ENCODE results near the gene CORO7.

The CORO7 gene

GRCh38 chr16:4309833-4310266, 106.5 kb downstream of the CORO7 start:
- DNase-seq (ENCODE audit: low read depth): no peak
- peak; percentile 15; the same call in 1 of the 2 replicates for TF ChIP-seq CTCF (IDR thresholded peaks at IDR 0.05; ENCODE audit: control insufficient read depth, extremely low read depth, insufficient read depth)
- no peak overlapping the region for H3K4me3 ChIP-seq (ENCODE audit: low read depth, low read length)

GRCh38 chr16:4309102-4309832, 107.1 kb downstream of the CORO7 start:
- H3K4me3 ChIP-seq (ENCODE audit: low read depth, low read length): no peak overlapping the region
- TF ChIP-seq CTCF (IDR thresholded peaks at IDR 0.05; ENCODE audit: control insufficient read depth, extremely low read depth, insufficient read depth): no peak
- no peak for DNase-seq (ENCODE audit: low read depth)

DNA sequence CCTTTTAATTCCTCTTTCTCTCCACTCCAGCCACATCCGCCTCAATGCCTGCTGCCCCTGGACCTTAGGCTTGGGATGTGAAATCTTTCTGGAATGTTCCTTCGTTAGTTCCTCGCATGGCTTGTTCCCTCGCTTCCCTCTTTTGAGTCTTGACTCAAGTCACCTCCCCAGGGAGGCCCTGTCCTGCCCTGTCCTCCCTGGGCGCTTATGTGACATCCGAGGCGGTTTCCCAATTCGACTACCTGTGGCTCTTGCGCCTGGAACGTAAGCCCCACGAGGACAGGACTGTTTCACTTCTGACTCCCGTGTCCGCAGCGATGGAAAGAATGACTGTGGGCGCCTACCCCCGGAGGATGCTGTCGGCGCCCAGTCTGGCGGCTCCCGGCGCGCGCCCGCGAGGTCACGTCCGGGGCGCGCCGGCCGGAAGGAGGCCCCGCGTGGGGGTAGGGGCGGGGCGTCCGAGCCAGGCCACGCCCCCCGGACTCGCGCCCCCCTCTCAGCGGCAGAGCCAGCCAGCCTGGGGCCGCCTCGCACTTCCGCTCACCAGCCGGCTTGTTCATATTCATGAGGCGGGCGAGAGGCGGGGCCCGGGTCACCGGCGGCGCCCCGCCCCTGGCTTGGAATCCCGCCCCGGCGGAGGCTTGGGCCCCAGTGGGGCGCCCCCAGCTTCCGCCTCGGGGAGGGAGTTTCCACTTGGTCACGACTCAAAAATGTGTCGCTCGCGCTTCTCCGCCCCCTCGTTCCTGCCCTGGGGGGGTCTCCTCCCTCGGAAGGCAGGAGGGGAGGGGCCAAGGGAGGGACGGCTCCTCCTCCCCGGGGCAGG, 109.0 kb downstream of the CORO7 start:
- no peak for DNase-seq (ENCODE audit: low read depth)
- H3K4me3 ChIP-seq (ENCODE audit: low read depth, low read length): peak overlapping the region; percentile 61
- TF ChIP-seq CTCF (IDR thresholded peaks at IDR 0.05; ENCODE audit: control insufficient read depth, extremely low read depth, insufficient read depth): no peak

DNA sequence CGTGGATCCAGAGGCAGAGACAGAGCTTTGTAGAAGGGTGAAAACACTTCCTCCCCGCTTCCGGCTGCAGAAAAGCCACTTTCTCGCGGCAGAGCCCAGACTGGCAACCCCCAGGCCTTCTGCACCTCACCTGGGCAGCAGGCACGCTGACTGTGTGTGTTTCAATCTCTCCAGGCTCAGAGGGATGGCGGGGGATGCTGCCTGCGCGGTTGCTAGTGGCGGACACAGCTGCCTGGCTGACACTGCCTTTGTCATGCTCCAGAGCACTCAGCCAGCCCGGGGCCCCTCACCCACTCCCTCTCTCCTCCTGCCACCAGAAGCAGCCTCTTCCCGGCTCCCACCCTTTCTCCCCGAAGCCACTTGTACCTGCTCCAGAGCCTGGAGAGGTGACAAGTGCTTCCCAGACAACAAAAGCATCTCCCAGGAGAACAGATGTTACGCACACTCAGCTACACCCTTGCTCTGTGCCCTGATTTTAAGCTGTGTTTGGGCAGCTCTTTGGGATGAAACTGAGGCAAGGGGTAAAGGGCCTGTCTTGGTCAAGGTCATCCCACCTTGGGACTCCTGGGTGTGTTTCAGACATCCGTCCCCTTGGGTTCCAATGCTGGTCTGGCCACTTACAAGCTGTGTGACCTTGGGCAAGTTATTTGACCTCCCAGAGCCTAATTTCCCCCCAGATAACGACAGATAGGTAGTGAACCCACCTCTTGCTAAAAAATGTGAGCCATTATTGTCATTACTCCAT, 109.8 kb downstream of the CORO7 start:
- DNase-seq (ENCODE audit: low read depth): no peak

More for the DNA sequence above, 109.8 kb downstream of the CORO7 start:
- peak overlapping the region; percentile 61 for H3K4me3 ChIP-seq (ENCODE audit: low read depth, low read length)
- no peak for TF ChIP-seq CTCF (IDR thresholded peaks at IDR 0.05; ENCODE audit: control insufficient read depth, extremely low read depth, insufficient read depth)

Data from LNCaP clone FGC (cell line).